Neuron (in vitro differentiated cells): ENCODE measurements around the gene CLINT1.

Experiments
- H2AFZ ChIP-seq: one replicate; pipeline ENCODE4 v1.6.1; 2013; ENCODE audit warnings: low read depth, mild to moderate bottlenecking, inconsistent platforms, low read length, moderate library complexity
- H3K27me3 ChIP-seq: one replicate; pipeline ENCODE4 v1.6.1; 2013; ENCODE audit warnings: low read length; ENCODE audit not compliant: insufficient read depth
- H3K36me3 ChIP-seq: one replicate; pipeline ENCODE4 v1.6.1; 2013; ENCODE audit warnings: low read length; ENCODE audit not compliant: insufficient read depth
- H3K4me1 ChIP-seq: one replicate; pipeline ENCODE4 v1.6.1; 2013; ENCODE audit warnings: low read length; ENCODE audit not compliant: insufficient read depth
- H3K4me3 ChIP-seq: 2 replicates; pipeline ENCODE4 v1.5.1; 2013; ENCODE audit warnings: mild to moderate bottlenecking, low read length, moderate library complexity
- H3K9me3 ChIP-seq: one replicate; pipeline ENCODE4 v1.6.1; 2013; ENCODE audit warnings: low read length

The CLINT1 gene

GRCh38 chr5:157735991-157736390, 123.0 kb downstream of the CLINT1 start:
- Histone ChIP-seq H3K36me3 (peaks cover 19% of the 10 kb centered on the region), H3K4me3 (no peak overlapping the region), H3K9me3 (no peaks in the 10 kb centered on the region), H3K27me3 (no peaks in the 10 kb centered on the region), H3K4me1 (no peaks in the 10 kb centered on the region), H2AFZ (no peak overlapping the region)
